Measurements from ENCODE around the gene PAX3. TPM values are rescaled to one million over a fixed set of nuclear protein-coding genes. Genes with fewer than 3 reads are reported as not detected.

The PAX3 gene
- total RNA-seq, 2 donors from 2014 or later, result not detected

GRCh38 chr2:222240676-222241049 is 58.1 kb downstream of the PAX3 start:
- Histone ChIP-seq H3K36me3 (replicated peaks in 1 of 2; ENCODE audit: insufficient read depth in 1 of 2, low read depth in 2 of 2) (no peaks in the 10 kb centered on the region), H3K4me3 (no peak overlapping the region), H3K4me1 (peaks cover 8% of the 10 kb centered on the region), H3K27ac (no peak overlapping the region), H3K9me3 (no peaks in the 10 kb centered on the region), H3K27me3 (no peaks in the 10 kb centered on the region)
- DNase-seq (no peak), ATAC-seq (no peak)
- 10 to 16% methylated on average over 5 of the region's 5 CpGs for WGBS, 2 donors
- intact Hi-C loops (cut with DNase I), result no loop called here
- no peak for TF ChIP-seq POLR2A (IDR thresholded peaks at IDR 0.05)
- TF ChIP-seq CTCF (IDR thresholded peaks at IDR 0.05), result no peak

GRCh38 chr2:222239945-222240675 is 58.7 kb downstream of the PAX3 start:
- Histone ChIP-seq H3K4me3 (no peak overlapping the region), H3K9me3 (no peaks in the 10 kb centered on the region), H3K4me1 (peaks cover 8% of the 10 kb centered on the region), H3K27me3 (no peaks in the 10 kb centered on the region), H3K27ac (no peak overlapping the region), H3K36me3 (replicated peaks in 1 of 2; ENCODE audit: insufficient read depth in 1 of 2, low read depth in 2 of 2) (no peaks in the 10 kb centered on the region)
- peak in 3 of 4 donors; percentile 9 to 18 (median 15) for DNase-seq
- 2 to 3% methylated on average over 15 of the region's 15 CpGs for WGBS, 2 donors
- no peak for TF ChIP-seq POLR2A (IDR thresholded peaks at IDR 0.05)
- no peak for TF ChIP-seq CTCF (IDR thresholded peaks at IDR 0.05)
- ATAC-seq, result no peak
- intact Hi-C loops (cut with DNase I), result no loop called here

GRCh38 chr2:222239091-222239490 is 59.7 kb downstream of the PAX3 start:
- Histone ChIP-seq H3K4me3 (no peak overlapping the region), H3K36me3 (replicated peaks in 1 of 2; ENCODE audit: insufficient read depth in 1 of 2, low read depth in 2 of 2) (no peaks in the 10 kb centered on the region), H3K9me3 (no peaks in the 10 kb centered on the region), H3K4me1 (peaks cover 8% of the 10 kb centered on the region), H3K27ac (no peak overlapping the region), H3K27me3 (no peaks in the 10 kb centered on the region)
- intact Hi-C loops (cut with DNase I), result no loop called here
- TF ChIP-seq POLR2A (IDR thresholded peaks at IDR 0.05) (no peak), CTCF (IDR thresholded peaks at IDR 0.05) (no peak)
- DNase-seq (no peak), ATAC-seq (no peak)
- 33% methylated on average over 4 of the region's 4 CpGs for WGBS, 2 donors

- intact Hi-C loops (cut with DNase I), result no loop called here
- DNase-seq (no peak), ATAC-seq (no peak)
- no peak for TF ChIP-seq POLR2A (IDR thresholded peaks at IDR 0.05)
- TF ChIP-seq CTCF (IDR thresholded peaks at IDR 0.05), result no peak
- WGBS, 2 donors, result 57 to 66% methylated on average over 3 of the region's 3 CpGs
- H3K27me3 ChIP-seq, result no peaks in the 10 kb centered on the region
- peaks cover 8% of the 10 kb centered on the region for H3K4me1 ChIP-seq
- no peaks in the 10 kb centered on the region for H3K9me3 ChIP-seq
- no peak overlapping the region for H3K27ac ChIP-seq
- no peaks in the 10 kb centered on the region for H3K36me3 ChIP-seq (replicated peaks in 1 of 2; ENCODE audit: insufficient read depth in 1 of 2, low read depth in 2 of 2)
- H3K4me3 ChIP-seq, result no peak overlapping the region
These were observed 60.7 kb downstream of the PAX3 start for GRCh38 chr2:222238072-222238471.

- Histone ChIP-seq H3K27ac (no peak overlapping the region), H3K4me1 (no peaks in the 10 kb centered on the region), H3K36me3 (replicated peaks in 1 of 2; ENCODE audit: insufficient read depth in 1 of 2, low read depth in 2 of 2) (no peaks in the 10 kb centered on the region), H3K27me3 (no peaks in the 10 kb centered on the region), H3K9me3 (no peaks in the 10 kb centered on the region), H3K4me3 (no peak overlapping the region)
- ATAC-seq, result no peak
- intact Hi-C loops (cut with DNase I), result no loop called here
- TF ChIP-seq CTCF (IDR thresholded peaks at IDR 0.05), result no peak
- TF ChIP-seq POLR2A (IDR thresholded peaks at IDR 0.05), result no peak
- DNase-seq, result no peak
These were observed 66.0 kb downstream of the PAX3 start for GRCh38 chr2:222232839-222233238.

Data from body of pancreas (tissue), 4 donors.